CD8-positive, alpha-beta memory T cell (primary cell): ENCODE data around the gene LDB1. TPM values are rescaled to one million over a fixed set of nuclear protein-coding genes. Genes with fewer than 3 reads are reported as not detected.

ENCODE experiments used
- CTCF ChIA-PET: fragments of 350-600 bp; sonication (Branson Sonifier 250); formaldehyde crosslinking; loops from one replicate; lab custom pipeline; 2021; ENCODE audit warnings: antibody characterized with exemption; lab: Charles Lee
- POLR2A ChIA-PET: fragments of 350-600 bp; sonication (Branson Sonifier 250); formaldehyde crosslinking; loops from one replicate; lab custom pipeline; 2021; ENCODE audit warnings: antibody characterized with exemption; lab: Charles Lee
- DNase-seq, 5 donors: peaks; one replicate each; pipeline versions ENCODE4 v3.0.0 to v3.0.0-alpha.2; 2020 to 2022; ENCODE audit warnings: mixed read lengths in 1 of 5
- H3K27ac ChIP-seq: one replicate; pipeline ENCODE4 v1.7.0; 2013; ENCODE audit warnings: low read depth, mild to moderate bottlenecking, low read length, moderate library complexity
- H3K27me3 ChIP-seq: 2 replicates; pipeline ENCODE4 v1.7.0; 2013; ENCODE audit warnings: low read length, mild to moderate bottlenecking; ENCODE audit not compliant: insufficient read depth, poor library complexity, severe bottlenecking
- H3K36me3 ChIP-seq: 2 replicates; pipeline ENCODE4 v1.7.0; 2013; ENCODE audit warnings: mild to moderate bottlenecking, low read length, moderate library complexity; ENCODE audit not compliant: insufficient read depth
- H3K4me1 ChIP-seq: 2 replicates; pipeline ENCODE4 v1.7.0; 2013; ENCODE audit warnings: mild to moderate bottlenecking, low read length, moderate library complexity; ENCODE audit not compliant: insufficient read depth
- H3K4me3 ChIP-seq: 2 replicates; pipeline ENCODE4 v1.7.0; 2013; ENCODE audit warnings: mild to moderate bottlenecking, low read length
- H3K9me3 ChIP-seq: 2 replicates; pipeline ENCODE4 v1.7.0; 2013; ENCODE audit warnings: mild to moderate bottlenecking, low read length
- H3K27ac Mint-ChIP-seq, 8 donors: one replicate each; pipeline ENCODE4 v1.8.0; 2020 to 2021; ENCODE audit warnings: mixed read lengths in 8 of 8, mild to moderate bottlenecking in 6 of 8, inconsistent platforms in 3 of 8, moderate library complexity in 3 of 8
- H3K27me3 Mint-ChIP-seq, 2 donors: one replicate each; pipeline ENCODE4 v1.8.0; 2020 to 2021; ENCODE audit warnings: mixed read lengths in 2 of 2, mild to moderate bottlenecking in 1 of 2, moderate library complexity in 1 of 2
- H3K36me3 Mint-ChIP-seq, 3 donors: one replicate each; pipeline ENCODE4 v1.8.0; 2020 to 2021; ENCODE audit warnings: mixed read lengths in 3 of 3, inconsistent platforms in 1 of 3, mild to moderate bottlenecking in 1 of 3
- H3K4me1 Mint-ChIP-seq, 3 donors: one replicate each; pipeline ENCODE4 v1.8.0; 2020 to 2021; ENCODE audit warnings: mixed read lengths in 3 of 3, inconsistent platforms in 1 of 3, mild to moderate bottlenecking in 1 of 3
- H3K4me3 Mint-ChIP-seq, 7 donors: one replicate each; pipeline ENCODE4 v1.8.0; 2020 to 2021; ENCODE audit warnings: mixed read lengths in 7 of 7, mild to moderate bottlenecking in 6 of 7, moderate library complexity in 4 of 7, inconsistent platforms in 2 of 7
- H3K9me3 Mint-ChIP-seq, 5 donors: one replicate each; pipeline ENCODE4 v1.8.0; 2020 to 2022; ENCODE audit warnings: mixed read lengths in 5 of 5, mild to moderate bottlenecking in 3 of 5, moderate library complexity in 2 of 5, inconsistent platforms in 1 of 5
- polyA plus RNA-seq: library from polyadenylated mRNA; unstranded; fragments of 300-500 nt; fragmentation: Illumina TruSeq; gene quantifications from one replicate; pipeline ENCODE4 v1.2.3, GENCODE V29; 2021
- total RNA-seq, 2 experiments: library from RNA; stranded (reverse); gene quantifications; one replicate each; pipeline ENCODE4 v1.2.3, GENCODE V29; 2021

Gene LDB1
- total and polyA plus RNA-seq, 3 experiments from 2014 or later, result 36.0 to 64.8 (median 64.3) TPM

DNA sequence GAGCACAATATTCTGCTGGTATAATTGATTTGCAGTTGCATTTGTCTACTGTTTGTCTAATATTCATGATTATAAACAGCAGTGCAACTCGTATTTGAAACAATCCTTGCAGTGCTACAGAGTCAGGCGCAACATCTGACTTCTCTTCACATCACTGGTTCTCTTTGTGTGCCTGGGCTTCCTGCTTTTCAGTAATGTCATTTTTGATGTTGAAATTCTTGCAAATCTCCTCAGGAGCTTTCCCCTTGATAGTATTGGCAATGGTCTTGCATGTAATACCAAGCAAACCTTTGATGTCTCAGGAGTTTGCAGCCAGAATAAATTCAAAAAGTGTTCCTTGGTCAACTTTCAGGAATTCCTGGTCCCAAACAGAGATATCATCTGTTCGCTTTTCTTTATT lies 34.8 kb downstream of the LDB1 start:
- POLR2A ChIA-PET, result interaction anchor here (0.7 kb wide), 1 partner anchor 540 kb away, joined by 4 read pairs; no protein-coding TSS in a partner anchor
- Mint-ChIP-seq H3K27ac (no peak overlapping the region), H3K27me3 (peaks cover 0 to 2% of the 10 kb centered on the region in 2 donors), H3K9me3 (no peaks in the 10 kb centered on the region), H3K4me3 (no peak overlapping the region), H3K4me1 (no peaks in the 10 kb centered on the region), H3K36me3 (no peaks in the 10 kb centered on the region)
- H3K36me3 ChIP-seq, result no peaks in the 10 kb centered on the region
- H3K27ac ChIP-seq, result no peak overlapping the region
- DNase-seq, result no peak
- no peaks in the 10 kb centered on the region for H3K4me1 ChIP-seq
- H3K9me3 ChIP-seq, result no peaks in the 10 kb centered on the region
- H3K4me3 ChIP-seq, result no peak overlapping the region
- CTCF ChIA-PET, result no interaction called here
- no peaks in the 10 kb centered on the region for H3K27me3 ChIP-seq

DNA sequence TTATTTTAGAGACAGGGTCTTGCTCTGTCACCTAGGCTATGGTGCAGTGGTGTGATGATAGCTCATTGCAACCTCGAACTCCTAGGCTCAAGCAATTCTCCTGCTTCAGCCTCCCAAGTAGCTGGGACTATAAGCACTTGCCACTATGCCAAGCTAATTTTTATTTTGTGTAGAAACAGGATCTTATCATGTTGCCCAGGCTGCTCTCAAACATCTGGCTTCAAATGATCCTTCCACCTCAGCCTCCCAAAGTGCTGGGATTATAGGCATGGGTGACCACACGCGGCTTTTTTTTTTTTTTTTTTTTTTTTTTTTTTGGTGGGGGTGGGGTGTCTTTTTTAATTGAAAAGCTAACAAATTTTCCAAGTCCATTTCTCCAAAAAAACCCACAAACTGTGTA lies 36.6 kb downstream of the LDB1 start:
- Histone ChIP-seq H3K27me3 (no peaks in the 10 kb centered on the region), H3K27ac (no peak overlapping the region), H3K36me3 (no peaks in the 10 kb centered on the region), H3K9me3 (no peaks in the 10 kb centered on the region), H3K4me1 (no peaks in the 10 kb centered on the region), H3K4me3 (no peak overlapping the region)
- no peak overlapping the region for H3K4me3 Mint-ChIP-seq
- H3K27ac Mint-ChIP-seq, result no peak overlapping the region
- H3K4me1 Mint-ChIP-seq, result no peaks in the 10 kb centered on the region
- CTCF ChIA-PET, result interaction anchor here (0.6 to 3.5 kb wide), 2 partner anchors 11 to 301 kb away, joined by 3 to 18 read pairs; no protein-coding TSS in a partner anchor
- H3K27me3 Mint-ChIP-seq, result peaks cover 0 to 2% of the 10 kb centered on the region in 2 donors
- POLR2A ChIA-PET, result interaction anchor here (0.6 to 0.7 kb wide), 2 partner anchors 10 to 1284 kb away, joined by 4 to 6 read pairs; partner anchors contain the start of gene TAF5
- no peaks in the 10 kb centered on the region for H3K9me3 Mint-ChIP-seq
- no peaks in the 10 kb centered on the region for H3K36me3 Mint-ChIP-seq
- DNase-seq, result no peak

- Mint-ChIP-seq H3K4me1 (peaks cover 4 to 19% (median 11%) of the 10 kb centered on the region in 3 donors), H3K36me3 (peaks cover 0 to 12% (median 0%) of the 10 kb centered on the region in 3 donors), H3K4me3 (no peak overlapping the region), H3K27ac (no peak overlapping the region), H3K9me3 (no peaks in the 10 kb centered on the region), H3K27me3 (no peaks in the 10 kb centered on the region)
- POLR2A ChIA-PET, result interaction anchor here (0.5 to 0.6 kb wide), 2 partner anchors 11 to 60 kb away, joined by 3 to 6 read pairs; partner anchors contain the start of gene PPRC1
- Histone ChIP-seq H3K36me3 (no peaks in the 10 kb centered on the region), H3K4me1 (peaks cover 5% of the 10 kb centered on the region), H3K27me3 (no peaks in the 10 kb centered on the region), H3K9me3 (no peaks in the 10 kb centered on the region), H3K27ac (no peak overlapping the region), H3K4me3 (no peak overlapping the region)
- DNase-seq, result peak; percentile 60 to 82 (median 69)
- CTCF ChIA-PET, result interaction anchor here (0.7 to 8.5 kb wide), 25 partner anchors 9 to 291 kb away, joined by 3 to 62 read pairs (median 5); partner anchors contain the start of genes ARMH3, KCNIP2 and NOLC1
Observed at GRCh38 chr10:102072673-102073527, 47.3 kb downstream of the LDB1 start.

GRCh38 chr10:102069071-102069470 lies 51.1 kb downstream of the LDB1 start:
- no peaks in the 10 kb centered on the region for H3K36me3 ChIP-seq
- no peak overlapping the region for H3K27ac ChIP-seq
- POLR2A ChIA-PET, result no interaction called here
- no peak overlapping the region for H3K4me3 ChIP-seq
- H3K9me3 ChIP-seq, result no peaks in the 10 kb centered on the region
- H3K4me1 ChIP-seq, result peaks cover 31% of the 10 kb centered on the region
- peaks cover 0 to 2% of the 10 kb centered on the region in 2 donors for H3K27me3 Mint-ChIP-seq
- CTCF ChIA-PET, result interaction anchor here (1.2 to 8.5 kb wide), 3 partner anchors 12 to 227 kb away, joined by 3 to 62 read pairs (median 4); partner anchors contain the start of gene KCNIP2
- peaks cover 0 to 26% (median 0%) of the 10 kb centered on the region in 3 donors for H3K36me3 Mint-ChIP-seq
- no peak overlapping the region for H3K4me3 Mint-ChIP-seq
- peak overlapping the region in 5 of 8 donors; percentile 33 to 95 (median 60) for H3K27ac Mint-ChIP-seq
- no peak for DNase-seq
- no peaks in the 10 kb centered on the region for H3K27me3 ChIP-seq
- peaks cover 22 to 46% (median 30%) of the 10 kb centered on the region in 3 donors for H3K4me1 Mint-ChIP-seq
- H3K9me3 Mint-ChIP-seq, result no peaks in the 10 kb centered on the region

- H3K27ac Mint-ChIP-seq, result peak overlapping the region in 3 of 8 donors; percentile 12 to 62 (median 50)
Observed at GRCh38 chr10:102068216-102068615, 52.0 kb downstream of the LDB1 start.

DNA sequence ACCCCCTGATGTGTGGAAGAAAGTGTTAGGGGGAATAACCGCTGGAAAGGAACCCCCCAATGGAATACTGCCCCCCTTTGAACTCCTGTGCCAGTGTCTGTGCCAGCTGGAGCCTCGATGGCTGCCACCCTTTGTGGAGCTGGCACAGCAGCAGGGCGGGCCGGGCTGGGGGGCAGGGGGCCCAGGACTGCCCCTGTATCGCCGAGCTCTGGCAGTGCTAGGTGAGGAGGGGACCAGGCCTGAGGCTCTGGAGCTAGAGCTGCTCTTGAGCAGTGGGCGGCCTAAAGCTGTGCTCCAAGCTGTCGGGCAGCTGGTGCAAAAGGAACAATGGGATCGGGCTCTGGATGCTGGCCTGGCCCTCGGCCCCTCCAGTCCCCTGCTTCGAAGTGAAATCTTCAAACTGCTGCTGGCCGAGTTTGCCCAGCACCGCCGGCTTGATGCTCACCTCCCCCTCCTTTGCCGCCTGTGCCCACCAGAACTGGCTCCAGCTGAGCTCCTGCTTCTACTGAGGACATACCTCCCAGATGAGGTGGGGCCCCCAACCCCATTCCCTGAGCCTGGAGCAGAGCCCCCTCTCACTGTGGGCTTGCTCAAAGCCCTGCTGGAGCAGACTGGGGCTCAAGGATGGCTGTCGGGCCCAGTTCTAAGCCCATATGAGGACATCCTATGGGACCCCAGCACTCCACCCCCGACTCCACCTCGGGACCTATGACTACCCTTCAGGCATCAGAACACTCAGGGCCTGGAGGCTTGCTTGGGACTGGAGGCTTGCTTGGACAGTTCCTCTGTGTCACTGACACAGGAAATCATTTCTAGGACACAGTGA lies 52.9 kb downstream of the LDB1 start:
- Histone ChIP-seq H3K27me3 (no peaks in the 10 kb centered on the region), H3K36me3 (no peaks in the 10 kb centered on the region), H3K4me3 (no peak overlapping the region), H3K27ac (no peak overlapping the region), H3K9me3 (no peaks in the 10 kb centered on the region), H3K4me1 (peaks cover 31% of the 10 kb centered on the region)
- no peaks in the 10 kb centered on the region for H3K9me3 Mint-ChIP-seq
- peak overlapping the region in 6 of 7 donors; percentile 17 to 82 (median 62) for H3K4me3 Mint-ChIP-seq
- peak overlapping the region in 6 of 8 donors; percentile 19 to 80 (median 63) for H3K27ac Mint-ChIP-seq
- ChIA-PET POLR2A (interaction anchor here (3.0 kb wide), 1 partner anchor 12 kb away, joined by 13 read pairs; the partner anchor contains the start of gene ARMH3), CTCF (interaction anchor here (1.1 to 8.5 kb wide), 5 partner anchors 14 to 226 kb away, joined by 4 to 62 read pairs (median 4); partner anchors contain the start of gene KCNIP2)
- peaks cover 0 to 2% of the 10 kb centered on the region in 2 donors for H3K27me3 Mint-ChIP-seq
- peaks cover 0 to 26% (median 0%) of the 10 kb centered on the region in 3 donors for H3K36me3 Mint-ChIP-seq
- DNase-seq, result no peak
- H3K4me1 Mint-ChIP-seq, result peaks cover 26 to 54% (median 39%) of the 10 kb centered on the region in 3 donors

More at GRCh38 chr10:102068216-102068615, 52.0 kb downstream of the LDB1 start:
- no peak for DNase-seq
- no peak overlapping the region for H3K4me3 ChIP-seq
- H3K36me3 ChIP-seq, result no peaks in the 10 kb centered on the region
- peaks cover 0 to 2% of the 10 kb centered on the region in 2 donors for H3K27me3 Mint-ChIP-seq
- peaks cover 31% of the 10 kb centered on the region for H3K4me1 ChIP-seq
- peak overlapping the region in 1 of 7 donors; percentile 82 for H3K4me3 Mint-ChIP-seq
- no peaks in the 10 kb centered on the region for H3K9me3 Mint-ChIP-seq
- peaks cover 24 to 49% (median 33%) of the 10 kb centered on the region in 3 donors for H3K4me1 Mint-ChIP-seq
- no peaks in the 10 kb centered on the region for H3K27me3 ChIP-seq
- H3K36me3 Mint-ChIP-seq, result peaks cover 0 to 26% (median 0%) of the 10 kb centered on the region in 3 donors
- POLR2A ChIA-PET, result interaction anchor here (0.6 kb wide), 1 partner anchor 48 kb away, joined by 3 read pairs; no protein-coding TSS in a partner anchor
- no peak overlapping the region for H3K27ac ChIP-seq
- CTCF ChIA-PET, result interaction anchor here (0.7 to 8.5 kb wide), 5 partner anchors 11 to 287 kb away, joined by 3 to 62 read pairs (median 4); partner anchors contain the start of genes ARMH3 and KCNIP2
- no peaks in the 10 kb centered on the region for H3K9me3 ChIP-seq
